HG03135 (cell line): ENCODE data around the gene FGFR3.

Experiments
- ATAC-seq: cut with Tn5 transposase; IDR thresholded peaks from one replicate; pipeline ENCODE4 v1.9.1; 2021; ENCODE audit warnings: mild to moderate bottlenecking, moderate library complexity; ENCODE audit not compliant: unreplicated experiment

FGFR3 gene

DNA sequence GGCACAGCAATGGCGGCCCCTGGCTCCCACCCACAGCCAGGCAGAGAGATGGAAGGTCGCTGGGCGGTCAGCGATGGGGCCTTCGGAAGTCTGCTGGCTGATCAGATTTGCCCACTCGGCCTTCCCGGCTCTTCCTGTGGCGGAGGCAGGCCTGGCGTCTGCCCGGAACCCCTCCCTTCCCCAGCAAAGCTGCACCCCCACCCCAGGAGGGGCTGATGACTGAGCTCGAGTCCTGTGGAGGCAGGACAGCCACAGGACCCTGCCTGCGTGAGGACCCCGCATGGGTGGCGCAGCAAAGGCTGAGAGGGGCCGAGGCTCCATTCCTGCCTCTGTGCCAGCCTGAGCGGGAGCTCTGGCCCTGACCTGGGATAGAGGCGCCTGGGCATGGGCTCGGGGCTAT is 37.0 kb upstream of the FGFR3 start:
- ATAC-seq, result no peak

DNA sequence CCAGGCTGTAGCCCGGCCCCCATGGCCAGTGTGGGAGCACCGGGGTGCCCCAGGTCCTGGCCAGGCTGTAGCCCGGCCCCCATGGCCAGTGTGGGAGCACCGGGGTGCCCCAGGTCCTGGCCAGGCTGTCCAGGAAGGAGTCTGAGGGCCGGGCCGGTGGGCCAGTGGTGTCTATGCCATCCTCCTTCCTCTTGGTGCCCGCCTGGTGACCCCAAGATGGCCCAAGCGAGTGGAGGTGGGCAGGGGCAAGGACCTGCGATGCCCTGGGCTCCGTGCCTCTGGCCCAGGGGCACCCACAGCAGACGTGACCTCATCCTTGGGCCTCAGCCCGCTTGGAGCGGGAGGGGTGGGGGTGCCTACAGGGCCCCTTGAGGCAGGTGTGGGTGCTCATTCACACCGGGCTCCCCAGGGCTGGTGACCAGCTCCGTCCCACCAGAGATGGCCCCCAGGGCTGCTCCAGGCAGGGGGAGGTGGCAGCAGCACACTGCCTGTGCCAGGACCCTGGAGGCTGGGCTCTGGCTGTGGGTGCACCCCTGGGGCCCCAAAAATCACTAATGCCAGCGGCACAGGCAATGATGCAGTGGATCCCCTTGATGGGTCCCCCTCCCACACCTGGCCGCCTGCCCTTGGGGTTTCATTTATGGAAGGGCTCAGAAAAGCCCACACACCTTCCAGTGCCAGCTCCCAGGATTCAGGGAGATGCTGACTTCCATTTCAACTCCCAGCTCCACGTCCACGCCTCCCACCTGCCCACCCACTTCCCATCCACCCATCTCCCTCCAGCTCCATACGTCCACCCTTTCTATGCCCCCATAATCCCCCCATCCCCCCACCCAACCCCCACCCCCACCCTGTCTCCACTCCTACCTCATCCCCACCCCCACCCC is 36.0 kb upstream of the FGFR3 start:
- ATAC-seq, result no peak

DNA sequence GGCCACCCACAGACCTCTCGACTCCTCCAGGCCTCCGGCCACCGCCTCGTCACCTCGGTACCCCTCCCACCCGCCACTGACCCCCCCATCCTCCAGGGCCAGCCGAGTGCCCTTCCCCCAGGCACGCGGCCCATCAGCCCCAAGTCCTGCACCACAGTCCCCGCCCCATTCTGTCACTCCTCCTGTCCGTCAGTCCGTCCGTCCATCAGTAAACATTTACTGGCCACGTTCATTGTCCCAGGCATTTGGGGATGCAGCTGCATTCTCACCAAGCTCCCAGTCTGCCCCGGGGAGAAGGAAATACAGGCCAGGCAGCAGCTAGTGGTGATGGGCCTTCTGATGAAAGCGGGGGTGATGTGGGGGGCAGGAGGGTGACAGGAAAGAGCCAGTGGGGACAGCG is 35.3 kb upstream of the FGFR3 start:
- ATAC-seq, result no peak

DNA sequence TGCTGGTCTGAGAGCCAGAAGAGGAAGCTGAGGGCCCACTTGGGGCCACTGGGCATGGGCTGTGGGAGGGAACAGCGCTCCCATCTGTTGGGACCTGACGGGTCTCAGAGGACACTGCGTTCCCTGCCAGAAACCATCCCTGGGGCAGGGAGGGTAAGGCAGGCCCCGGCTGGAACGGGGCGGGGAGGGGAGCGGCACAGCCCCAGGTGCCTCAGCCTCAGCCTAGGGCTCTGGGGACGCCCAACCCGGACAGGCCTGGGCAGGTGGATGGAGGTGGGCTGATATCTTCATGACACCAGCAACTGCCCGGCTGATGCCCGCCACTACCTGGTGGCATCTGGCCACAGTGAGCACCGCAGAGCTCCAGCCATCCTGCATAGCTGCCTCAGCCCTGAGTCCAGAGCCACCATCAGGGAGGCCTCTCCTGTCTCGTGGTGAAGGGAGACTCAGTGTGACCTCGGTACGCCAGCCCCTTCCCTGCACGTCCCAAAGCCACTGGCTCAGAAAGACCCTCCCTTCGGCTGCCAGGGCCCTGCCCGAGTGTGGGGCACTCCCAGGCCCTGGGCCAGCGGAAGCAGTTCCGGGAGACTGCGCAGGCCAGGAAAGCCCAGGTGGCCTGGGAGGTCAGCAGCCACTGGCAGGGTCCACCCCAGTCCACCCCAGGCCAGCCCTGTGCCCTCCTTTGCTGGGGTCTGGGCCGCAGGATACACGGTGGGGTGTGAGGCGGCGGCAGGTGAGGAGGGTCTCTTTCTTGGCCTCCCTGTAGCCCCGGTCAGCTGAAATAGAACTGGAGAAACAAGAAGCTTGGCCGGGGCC is 34.6 kb upstream of the FGFR3 start:
- no peak for ATAC-seq

DNA sequence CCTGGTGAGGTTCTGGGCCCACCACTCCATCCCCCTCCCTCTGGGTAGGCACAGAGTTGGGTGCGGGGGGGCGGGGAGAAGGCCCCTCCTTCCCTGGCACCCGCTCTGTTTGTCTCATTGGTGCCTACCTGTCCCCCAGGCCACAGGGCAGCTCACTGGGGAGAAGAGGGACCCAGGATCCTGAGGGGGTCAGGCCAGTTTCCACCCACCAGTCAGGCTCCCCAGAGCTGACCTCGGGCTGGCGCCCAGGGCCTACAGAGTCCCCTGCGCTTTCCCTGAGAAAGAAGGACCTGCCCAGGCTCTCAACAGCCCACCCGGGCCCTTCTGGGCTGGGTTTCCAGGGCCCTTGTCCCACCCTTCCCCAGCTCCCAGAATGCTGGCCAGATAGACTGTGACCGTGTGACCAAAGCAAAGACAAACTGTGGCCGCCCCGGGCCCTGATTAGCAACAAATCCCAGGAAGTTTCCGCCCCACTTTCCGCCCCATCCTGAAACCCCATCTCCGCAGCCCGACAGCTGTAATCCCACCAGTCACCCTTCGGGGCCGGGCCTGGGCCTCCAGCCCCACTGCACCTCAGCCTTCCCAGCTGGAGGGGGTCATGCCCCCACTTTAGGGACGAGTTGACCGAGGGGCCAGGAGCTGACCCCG is 33.8 kb upstream of the FGFR3 start:
- ATAC-seq, result no peak

DNA sequence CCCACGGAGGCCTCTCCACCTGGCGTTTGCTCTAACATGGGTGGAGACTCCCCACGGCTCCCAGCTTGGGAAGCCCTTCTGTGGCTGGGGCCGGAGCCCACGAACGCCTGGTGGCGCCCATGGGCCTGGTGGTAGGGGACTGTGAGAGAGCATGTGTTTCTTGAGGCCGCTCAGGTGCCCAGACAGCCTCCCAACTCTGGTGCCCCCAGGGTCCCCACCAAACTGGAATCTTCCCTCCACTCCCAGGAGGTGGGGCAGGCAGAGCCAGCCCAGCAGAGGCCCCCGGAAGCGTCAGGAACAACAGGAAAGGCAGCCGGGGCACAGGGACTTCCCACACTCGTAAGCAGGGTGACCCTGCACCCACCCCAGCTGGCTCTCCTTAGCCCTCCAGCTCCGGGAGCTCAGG is 33.3 kb upstream of the FGFR3 start:
- ATAC-seq, result no peak

DNA sequence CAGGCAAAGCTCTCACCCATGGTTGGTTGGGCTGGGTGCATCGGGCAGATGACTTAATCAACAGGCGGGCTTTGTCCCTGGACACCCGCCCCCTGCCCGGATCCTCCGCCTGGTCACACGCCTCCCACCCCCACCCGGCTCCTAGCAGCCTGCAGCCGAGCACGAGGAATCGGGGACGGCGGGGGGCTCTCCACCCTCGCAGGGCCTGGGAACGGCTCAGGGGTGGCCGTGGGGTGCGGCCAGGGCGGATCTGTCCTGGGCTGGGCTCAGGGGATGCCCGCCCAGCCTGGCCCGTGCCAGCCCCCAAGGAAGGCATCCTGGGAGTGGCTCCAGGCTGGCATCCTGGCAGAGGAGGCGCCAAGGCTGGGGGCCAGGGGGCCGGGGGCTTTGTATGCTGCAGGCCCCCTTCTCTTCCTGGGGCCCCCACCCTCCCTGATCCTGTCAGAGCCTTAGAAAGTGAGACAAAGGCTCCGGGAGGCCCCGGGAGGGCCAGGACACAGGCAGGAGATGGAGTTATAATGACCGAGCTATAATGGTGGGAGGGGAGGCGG is 32.5 kb upstream of the FGFR3 start:
- no peak for ATAC-seq

DNA sequence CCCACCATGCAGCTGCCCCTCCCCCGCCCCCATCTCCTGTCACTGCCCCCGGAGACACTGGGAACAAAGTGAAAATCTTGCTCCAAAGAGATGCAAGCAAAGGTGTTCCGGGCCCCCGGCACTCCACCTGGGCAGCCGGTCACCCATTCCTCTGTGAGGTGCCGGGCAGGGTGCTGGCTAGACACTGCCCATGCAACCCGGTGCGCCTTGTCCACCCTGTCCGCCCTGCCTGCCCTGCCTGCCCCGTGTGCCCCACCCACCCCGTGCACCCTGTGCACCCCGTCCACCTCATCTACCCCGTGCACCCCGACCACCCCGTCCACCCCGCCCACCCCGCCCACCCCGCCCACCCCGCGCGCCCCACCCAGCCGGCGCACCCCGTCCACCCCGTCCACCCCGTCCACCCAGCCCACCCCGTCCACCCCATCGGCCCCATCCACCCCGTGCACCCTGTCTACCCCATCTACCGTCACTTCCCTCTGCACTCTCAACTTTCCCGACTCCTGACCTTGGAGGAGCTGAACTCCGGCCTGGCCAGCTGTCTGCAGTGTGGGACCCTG is 31.9 kb upstream of the FGFR3 start:
- ATAC-seq, result no peak

DNA sequence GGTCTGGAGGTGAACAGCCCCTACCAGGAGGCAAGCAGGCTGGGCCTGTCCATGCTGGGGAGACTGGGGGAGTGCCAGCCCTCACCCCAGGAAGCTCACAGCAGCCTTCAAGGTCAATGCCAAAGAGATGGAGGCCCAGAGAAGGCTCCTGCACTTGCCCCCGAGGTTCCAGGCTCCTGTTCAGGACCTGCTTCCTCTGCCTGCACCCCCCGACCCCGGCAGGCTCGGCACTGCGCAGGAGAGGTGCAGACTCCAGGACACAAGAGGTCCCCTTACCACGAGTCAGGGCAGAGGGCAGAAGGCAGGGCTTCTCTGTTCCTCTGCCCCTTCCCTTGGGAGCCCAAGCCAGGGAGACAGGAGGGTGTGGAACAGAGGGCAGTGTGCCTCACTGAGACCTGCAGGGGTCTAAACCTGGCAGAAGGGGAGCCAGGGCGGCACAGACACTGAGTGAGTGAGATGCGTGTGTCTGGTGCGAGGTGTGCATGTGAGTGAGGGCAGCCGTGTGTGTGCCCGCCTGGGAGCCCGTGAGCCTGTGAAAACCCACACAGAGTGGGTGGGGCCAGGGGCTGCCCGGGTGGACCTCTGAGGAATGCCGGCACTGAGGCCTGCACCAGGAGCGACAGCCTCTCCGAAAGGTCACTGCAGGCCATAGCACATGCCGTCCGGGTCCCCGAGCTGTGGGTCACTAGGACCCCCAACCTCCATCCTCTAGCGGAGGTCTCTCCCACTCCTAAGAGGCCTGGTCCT is 30.7 kb upstream of the FGFR3 start:
- no peak for ATAC-seq

DNA sequence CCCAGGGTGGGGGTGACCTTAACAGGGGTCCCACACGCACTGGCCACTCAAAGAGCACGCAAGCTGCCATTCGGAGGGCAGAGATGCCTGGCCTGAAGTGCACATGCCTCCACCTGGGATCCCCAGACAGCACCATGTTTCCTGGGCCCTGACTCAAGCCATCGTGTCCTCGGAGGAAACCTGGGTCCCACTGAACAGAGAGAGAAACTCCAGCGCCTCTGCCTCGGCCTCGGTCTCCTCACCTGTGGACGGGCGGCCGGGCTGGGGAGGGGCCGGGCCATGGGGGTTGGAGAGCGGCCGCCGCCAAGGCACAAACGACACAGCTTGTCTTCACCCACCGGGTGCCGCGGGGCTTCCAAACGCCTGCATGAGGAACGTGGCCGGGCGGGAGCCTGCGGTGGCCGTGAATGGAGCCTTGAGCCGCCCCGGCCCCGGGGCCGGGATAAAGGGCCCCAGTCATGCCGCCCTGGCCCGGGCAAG is 30.0 kb upstream of the FGFR3 start:
- no peak for ATAC-seq

DNA sequence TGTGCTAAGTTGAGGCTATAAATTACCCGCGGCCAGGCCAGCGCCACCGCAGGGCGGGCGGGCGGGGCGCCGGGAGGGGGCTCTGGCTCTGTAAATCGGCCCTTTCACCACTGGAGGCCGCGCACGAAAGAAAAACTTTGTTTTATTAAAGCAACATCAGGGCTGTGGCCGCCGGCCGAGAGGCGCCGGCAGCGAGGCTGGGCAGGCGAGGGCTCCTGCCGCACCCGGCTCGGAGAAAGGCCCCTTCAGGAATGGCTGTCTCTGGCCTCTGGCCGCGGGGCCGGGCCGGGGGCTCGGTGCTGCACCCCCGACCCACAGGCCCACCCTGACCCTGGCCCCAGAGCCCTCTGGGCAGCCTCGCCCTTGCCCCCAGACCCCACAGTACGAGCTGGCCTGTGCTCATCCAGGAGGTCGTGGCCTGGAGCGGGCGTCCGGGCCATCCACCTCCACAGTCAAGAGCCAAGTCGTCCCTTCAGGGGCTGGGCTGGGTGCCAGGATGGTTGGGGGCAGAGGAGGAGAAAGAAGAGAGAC is 29.5 kb upstream of the FGFR3 start:
- no peak for ATAC-seq

DNA sequence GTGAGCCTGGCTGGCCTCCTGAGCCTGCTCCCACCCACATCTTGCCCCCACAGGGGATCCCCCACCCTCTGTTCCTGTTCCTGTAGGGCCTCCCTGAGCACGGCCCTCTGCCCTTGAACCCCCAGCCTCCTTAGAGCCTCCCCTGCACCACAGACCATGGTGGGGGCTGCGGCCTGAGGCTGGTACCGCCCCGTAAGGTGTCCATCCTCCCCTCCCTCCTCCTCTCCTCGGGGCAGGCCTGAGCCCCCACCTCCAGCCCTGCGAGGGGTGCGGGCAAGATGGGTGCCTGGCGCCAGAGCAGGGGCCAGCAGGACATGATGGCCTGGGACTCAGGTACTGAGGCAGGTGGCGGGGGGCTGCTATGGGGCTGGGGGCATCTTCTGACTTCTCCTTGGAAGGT is 28.4 kb upstream of the FGFR3 start:
- ATAC-seq, result no peak

DNA sequence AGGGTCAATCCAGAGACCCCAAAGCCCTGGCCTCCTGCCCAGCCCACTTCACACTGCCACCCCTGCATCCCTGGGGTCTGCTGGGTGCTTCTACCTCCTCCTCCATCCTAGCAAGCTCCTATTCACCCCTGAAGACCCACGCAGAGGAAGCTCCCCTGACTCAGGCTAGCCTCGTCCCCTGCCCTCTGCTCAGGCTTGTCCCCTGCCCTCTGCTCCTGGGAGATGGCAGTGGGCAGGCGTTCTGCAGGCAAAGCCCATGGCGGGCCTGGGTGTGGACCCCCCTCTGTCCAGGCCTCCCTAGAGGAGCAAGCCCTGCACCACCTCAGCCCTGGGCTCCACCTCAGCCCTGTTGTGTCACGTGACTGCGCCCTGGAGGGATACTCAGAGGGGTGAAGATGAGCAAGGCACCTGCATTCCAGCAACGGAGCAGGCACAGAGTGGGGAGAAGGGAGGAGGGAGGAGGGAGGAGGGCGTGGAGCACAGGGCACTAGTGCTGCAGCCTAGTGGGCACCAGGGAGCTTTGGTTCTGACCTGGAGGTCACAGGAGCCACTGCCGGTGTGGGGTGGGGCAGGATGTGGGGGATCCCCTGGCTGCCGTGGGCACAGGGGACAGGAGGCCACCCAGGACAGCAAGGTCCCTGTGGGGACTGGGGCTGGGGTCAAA is 27.6 kb upstream of the FGFR3 start:
- no peak for ATAC-seq

DNA sequence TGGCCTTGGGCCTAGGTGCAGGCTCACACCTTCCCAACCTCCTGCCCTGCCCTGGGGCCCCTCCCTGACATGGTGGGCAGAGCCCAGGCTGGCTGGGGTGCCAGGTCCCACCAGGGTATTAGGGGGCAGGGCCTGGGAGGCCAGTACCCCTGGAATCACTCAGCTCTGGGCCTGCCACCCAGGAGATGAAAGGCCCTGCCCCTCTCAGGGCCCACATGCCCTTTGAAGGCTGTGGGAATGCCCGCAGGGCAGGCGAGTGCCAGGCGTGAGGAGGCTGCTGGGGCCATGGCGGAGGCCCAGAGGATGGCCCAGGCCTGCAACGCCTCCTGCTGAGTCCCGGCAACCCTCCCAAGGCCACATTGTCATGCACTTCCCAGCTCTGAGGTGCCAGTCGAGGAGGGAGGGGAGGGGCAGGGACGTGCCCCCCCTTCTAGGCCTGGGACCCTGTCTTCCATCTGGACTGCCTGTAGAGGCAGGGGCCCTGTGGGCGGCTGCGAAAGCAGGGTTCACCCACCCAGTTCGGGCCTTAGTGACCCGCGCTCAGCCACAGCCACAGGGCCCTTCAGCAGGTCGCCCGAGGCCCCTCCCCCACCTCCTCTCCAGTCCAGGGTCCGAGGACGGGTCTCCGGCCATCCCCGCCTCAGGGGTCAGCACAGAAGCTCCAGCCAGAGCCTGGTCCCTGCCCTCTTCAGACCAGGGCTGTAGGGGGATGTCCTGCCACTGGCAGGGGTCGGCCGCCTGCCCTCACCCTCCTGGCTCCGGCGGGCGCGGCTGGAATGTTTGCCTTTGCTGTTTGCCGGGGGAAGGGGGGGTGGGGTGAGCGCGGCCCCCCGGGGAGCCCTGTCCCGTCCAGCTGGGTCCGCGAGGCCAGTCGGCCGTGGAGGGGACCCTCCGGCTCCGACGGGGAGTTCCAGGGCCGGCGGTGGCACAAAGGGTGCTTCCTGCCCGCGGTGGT is 26.7 kb upstream of the FGFR3 start:
- ATAC-seq, result no peak

DNA sequence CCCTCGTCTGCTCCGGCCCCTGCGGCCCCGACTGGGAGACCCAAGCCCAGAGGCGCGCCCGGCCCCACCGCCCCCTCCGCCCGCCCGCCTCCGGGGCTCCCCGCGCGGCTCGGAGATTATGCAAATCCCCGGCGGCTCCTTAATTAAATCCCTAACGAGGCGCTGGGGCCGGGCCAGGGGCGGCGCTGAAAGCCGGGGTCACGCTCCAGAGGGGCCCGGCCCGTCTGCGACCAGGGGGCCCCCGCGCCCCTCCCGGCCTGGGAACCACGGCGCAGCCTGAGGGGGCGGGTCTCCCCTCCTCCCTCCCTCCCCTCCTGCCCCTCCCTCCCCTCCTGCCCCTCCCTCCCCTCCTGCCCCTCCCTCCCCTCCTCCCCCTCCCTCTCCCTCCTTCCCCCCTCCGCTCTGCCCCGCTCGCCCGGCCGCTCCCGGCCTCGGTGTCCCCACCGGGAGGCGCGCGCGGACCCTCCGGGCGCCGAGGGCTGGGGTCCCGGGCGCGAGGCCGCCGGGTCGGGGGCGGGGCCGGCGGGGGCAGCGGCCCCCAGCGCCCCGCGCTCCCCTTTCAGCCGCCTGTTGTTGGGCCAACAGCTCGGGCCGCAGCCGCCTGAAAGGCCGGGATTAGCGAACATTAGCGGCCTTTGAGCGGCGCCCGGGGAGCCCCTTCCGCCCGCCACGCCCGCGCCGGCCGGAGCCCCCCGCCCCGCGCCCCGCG is 25.9 kb upstream of the FGFR3 start:
- no peak for ATAC-seq

DNA sequence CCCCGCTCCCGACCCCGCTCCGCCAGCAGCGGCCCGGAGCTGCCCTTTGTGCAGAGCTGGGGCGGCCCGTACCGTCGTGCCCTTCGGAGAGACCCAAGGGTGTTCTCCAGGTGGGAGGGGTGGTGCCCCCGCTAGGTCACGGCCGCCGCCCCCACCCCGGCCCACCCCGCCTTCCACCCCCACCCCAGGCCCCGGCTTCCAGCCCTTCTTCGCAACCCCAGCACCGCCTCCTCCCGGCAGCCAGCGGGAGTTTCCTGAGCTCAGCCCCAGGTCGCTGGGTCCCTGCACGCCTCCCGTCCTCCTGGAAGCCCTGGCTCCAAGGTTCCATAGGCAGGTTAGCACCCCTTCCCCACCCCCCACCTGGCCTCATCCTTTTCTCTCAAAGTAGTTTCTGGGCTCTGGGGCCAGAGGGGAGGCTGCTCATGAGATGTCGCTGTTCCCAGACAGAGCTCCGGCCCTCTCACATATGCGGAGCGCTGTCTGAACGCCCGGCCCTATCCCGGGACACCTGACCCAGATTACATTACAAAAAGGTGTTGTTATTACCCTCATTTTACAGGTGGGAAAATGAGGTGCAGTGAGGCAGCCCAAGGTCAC is 25.2 kb upstream of the FGFR3 start:
- ATAC-seq, result no peak

DNA sequence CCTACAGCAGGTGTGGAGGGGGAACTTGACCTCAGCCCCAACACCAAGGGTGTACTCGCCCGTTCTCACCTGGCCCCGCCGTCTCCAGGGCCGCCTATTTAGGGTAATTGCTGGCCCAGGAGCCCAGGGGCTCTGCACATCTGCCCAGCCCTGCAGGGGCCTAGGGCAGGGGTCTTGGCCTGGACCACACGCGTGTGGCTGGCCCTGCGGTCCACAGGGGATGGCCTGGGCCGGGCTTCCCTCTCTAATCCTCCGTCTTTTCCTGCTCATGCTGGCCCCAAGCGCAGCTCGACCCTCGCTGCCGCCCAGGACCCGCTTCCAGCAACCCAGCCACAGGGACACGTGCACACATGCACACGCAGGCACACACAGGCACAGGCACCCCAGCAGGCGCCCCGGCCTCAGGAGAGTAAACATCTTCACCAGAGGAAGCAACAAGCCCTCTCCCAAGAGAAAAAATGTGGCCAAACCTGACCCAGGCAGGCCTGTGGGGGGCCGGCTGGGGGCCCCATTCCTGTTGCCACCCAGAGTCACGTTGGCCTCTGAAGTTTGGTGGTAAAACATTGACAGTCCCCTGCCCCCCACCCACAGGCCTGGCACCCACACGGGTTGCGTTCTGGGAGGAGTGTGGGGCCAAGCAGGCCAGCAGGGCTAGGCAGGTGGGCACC is 24.6 kb upstream of the FGFR3 start:
- ATAC-seq, result no peak
